NCI-H1105 (cell line): ENCODE data around the gene ZNF438.
"Not testable (repeated sequence)": the region's sequence is repeated elsewhere in the genome, so short reads cannot be mapped to it uniquely, and the experiment has no call there.

ENCODE experiments used
- DNase-seq: peaks from one replicate; lab custom pipeline; 2025; lab: John Stamatoyannopoulos, UW

Gene ZNF438

GRCh38 chr10:31041011-31041410 lies 9.3 kb upstream of the ZNF438 start:
- no peak for DNase-seq

GRCh38 chr10:31039006-31039405 lies 7.3 kb upstream of the ZNF438 start:
- DNase-seq: not testable (repeated sequence)

GRCh38 chr10:31037749-31038148 lies 6.1 kb upstream of the ZNF438 start:
- DNase-seq: no peak

- no peak for DNase-seq
Observed at GRCh38 chr10:31036209-31036608, 4.5 kb upstream of the ZNF438 start.

DNA sequence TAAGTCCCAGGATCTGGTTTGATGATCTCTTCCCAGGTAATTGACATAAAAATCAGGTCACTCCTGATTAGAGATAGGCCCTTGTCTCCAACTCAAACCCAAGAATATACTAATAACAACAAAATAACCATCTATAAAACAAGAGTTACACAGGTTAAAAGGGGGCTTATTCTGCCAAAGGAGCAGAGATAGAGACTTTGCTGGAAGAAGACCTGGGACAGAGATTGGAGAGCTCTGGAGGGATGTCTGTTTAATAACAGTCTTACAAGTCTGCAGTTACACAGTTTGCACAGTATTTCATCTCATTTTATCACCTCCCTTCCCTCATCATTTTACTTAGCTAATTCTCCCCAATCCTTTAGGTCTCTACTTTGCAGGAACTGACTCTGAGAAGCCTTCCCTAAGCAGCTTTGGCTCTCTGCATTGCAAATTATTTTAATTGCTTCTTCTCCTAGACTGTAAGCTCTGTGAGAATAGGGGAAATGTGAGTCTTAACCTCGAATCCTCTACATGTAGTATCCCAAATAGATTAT lies 3.7 kb upstream of the ZNF438 start:
- DNase-seq: no peak

DNA sequence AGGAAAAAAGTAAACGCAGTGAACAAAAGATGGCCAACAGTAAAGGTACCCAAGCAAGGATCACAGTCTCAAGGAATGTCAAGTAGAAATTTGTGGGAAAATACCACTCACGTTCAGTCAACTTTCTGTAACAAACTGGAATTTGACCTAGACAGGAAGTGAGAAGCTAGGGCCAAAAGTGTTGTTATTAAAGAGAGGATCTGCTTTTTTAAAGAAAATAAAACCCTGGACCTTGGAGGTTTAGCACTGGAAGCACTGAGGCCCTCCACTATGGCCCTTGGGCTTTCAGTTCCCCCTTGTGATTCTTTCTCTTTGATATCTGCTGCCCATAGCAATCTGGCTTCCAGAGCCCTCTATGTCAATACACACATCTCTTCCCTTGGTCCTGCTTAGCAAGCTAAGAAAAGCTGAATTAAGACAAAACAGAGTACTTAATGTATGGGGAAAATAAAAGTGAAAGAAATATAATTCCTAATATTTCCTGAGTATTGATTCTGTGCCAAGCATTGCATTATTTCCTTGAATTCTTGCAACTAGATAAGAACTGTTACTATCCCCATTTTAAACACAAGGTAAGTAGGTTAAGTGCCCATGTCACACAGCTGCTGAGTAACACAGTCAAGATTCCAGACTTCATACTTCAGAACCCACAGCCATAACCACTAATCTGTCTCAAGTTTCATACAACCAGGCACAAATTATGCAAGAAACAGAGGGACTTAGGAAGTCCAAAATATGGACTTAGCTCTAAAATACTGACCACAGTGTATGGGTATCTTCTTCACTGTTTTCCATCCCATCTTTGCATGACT lies 2.6 kb upstream of the ZNF438 start:
- no peak for DNase-seq

- DNase-seq: no peak
Observed at GRCh38 chr10:31033147-31033546, 1.5 kb upstream of the ZNF438 start.

DNA sequence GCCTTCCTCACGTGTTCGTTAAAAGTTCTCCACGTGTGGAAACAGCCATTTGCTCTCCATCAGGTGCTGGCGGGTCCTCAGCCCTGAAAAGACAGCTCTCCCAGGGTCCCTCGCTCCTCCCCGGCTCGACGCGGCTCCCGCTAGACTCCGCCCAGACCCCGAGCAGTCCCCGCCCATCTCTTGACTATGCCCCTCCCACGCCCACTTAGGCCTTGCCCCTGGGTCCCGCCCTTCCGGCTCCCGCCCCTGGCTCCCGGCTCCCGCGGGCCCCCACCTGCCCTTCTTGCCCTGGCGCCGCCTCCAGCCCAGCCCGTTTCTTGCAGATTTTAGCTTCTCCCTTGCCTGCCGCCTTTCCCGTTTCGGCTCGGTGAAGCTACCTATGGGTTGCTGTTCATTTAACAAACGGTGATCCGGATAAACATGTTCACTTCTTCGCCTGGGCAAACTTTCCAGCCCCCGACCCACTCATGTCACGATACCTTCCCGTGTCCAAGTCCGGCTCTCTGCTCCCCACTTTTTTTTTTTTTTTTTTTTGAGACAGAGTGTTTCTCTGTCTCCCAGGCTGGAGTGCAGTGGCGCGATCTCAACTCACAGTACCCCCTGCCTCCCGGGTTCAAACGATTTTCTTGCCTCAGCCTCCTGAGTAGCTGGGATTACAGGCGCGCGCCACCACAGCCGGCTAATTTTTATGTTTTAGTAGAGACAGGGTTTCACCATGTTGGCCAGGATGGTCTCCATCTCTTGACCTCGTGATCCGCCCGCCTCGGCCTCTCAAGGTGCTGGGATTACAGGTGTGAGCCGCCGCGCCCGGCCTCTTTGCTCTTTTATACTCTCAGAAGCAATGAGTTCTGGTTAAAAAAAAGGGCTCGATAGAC lies 830 bp upstream of the ZNF438 start:
- DNase-seq: peak; percentile 54

- no peak for DNase-seq
Observed at GRCh38 chr10:31031205-31031557, 484 bp downstream of the ZNF438 start.

DNA sequence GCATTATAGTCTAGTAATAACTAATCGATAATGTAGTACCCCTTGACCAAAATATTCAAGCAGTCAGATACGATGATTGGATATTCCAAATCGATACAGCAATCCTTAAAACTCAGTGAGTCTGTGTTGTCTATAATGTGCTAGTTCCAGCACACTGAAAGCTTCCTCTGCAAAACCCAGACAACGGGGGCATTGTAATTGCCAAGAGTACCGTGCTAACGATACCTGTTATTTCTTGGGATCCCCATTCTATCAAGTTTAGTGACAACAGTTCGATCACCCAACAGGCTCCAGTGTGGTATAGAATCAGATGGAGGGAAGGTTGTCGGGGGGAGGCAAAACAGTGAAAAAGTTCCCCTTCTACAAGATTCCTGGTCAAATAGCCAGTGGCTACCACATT lies 865 bp downstream of the ZNF438 start:
- no peak for DNase-seq

GRCh38 chr10:31030260-31030659 lies 1.4 kb downstream of the ZNF438 start:
- DNase-seq: no peak

DNA sequence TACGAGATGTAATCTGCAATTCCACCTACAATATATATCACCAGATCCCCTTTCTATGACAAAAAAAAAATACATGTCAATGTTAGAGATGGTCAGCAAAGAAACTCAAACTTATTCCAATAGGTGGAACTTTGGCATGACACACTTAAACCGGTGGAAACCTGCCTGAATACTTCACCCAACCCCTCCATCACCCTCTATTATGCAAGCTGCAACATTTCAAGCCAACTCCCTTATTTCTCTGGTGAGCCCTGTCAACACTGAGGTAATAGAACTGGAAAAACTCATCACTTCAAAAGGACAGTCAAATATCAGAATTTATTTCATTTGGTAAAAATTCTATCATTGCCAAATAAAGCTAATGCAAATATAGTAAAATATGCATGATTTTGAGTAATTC lies 3.6 kb downstream of the ZNF438 start:
- no peak for DNase-seq

DNA sequence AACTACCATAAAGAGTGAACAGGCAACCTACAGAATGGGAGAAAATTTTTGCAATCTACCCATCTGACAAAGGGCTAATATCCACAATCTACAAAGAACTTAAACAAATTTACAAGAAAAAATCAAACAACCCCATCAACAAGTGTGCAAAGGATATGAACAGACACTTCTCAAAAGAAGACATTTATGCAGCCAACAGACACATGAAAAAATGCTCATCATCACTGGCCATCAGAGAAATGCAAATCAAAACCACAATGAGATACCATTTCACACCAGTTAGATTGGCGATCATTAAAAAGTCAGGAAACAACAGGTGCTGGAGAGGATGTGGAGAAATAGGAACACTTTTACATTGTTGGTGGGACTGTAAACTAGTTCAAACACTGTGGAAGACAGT lies 5.4 kb downstream of the ZNF438 start:
- DNase-seq: not testable (repeated sequence)

GRCh38 chr10:31025142-31025541 lies 6.5 kb downstream of the ZNF438 start:
- DNase-seq: no peak

DNA sequence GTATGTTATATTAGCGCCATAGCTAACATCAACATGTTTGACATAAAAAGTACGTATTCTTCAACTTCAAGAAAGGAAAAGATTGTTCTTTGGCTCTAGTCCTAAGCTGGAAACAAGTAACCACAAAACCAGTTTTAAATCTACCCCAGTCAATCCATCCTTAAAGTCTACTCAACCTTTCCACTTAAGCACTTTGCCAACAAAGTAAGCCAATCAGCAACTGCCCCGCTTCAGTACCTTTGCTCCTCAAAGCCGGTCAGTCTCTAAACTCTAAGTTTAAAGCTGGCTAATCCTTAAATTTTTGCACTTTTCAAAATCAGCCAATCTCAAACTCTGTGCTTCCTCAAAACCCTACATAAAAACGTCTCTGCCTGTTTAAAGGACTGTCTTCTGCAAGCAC lies 8.1 kb downstream of the ZNF438 start:
- DNase-seq: no peak

- no peak for DNase-seq
Observed at GRCh38 chr10:31020209-31020608, 11.5 kb downstream of the ZNF438 start.

- DNase-seq: no peak
Observed at GRCh38 chr10:31018962-31019361, 12.7 kb downstream of the ZNF438 start.

GRCh38 chr10:31018356-31018750 lies 13.3 kb downstream of the ZNF438 start:
- DNase-seq: no peak

GRCh38 chr10:31017534-31018355 lies 13.9 kb downstream of the ZNF438 start:
- DNase-seq: no peak

GRCh38 chr10:31014161-31014875 lies 17.3 kb downstream of the ZNF438 start:
- DNase-seq: no peak

DNA sequence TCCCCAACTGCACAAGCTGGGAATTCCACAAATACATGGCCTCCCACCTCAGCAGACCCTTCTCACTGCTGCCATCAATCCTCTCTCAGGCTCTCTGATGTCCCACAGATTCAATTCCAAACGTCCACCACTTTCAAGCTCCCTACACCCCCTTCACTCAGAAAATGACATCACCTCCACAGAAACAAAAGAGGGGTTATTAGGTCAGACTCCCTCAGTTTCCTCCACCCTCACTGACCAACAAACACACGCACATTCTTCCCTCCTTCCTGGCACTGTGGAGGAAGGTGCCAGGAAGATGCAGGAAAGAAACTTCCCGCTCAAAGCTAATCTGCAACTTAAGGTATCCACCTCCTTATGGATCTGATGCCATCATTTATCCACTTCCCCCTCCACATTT lies 18.3 kb downstream of the ZNF438 start:
- no peak for DNase-seq

DNA sequence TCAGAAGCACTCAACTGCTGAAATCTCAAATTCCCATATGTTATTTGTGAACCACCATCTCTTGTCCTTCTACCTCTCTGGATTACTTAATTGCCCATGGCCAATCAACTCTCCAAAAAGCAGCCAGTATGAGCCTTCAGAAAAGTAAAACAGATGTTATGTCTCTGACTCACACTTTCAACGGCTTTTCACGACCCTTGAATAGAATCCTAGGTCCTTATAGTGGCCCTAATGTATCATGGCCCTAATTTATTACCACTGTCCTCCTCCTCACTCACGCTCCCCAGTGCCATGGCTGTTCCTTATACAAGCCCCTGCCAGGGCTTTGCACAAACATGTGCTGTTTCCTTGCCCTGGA lies 20.0 kb downstream of the ZNF438 start:
- DNase-seq: no peak
